Hepatocyte (in vitro differentiated cells): ENCODE data around the gene ETV6. TPM values are rescaled to one million over a fixed set of nuclear protein-coding genes. Genes with fewer than 3 reads are reported as not detected.

ENCODE experiments used
- DNase-seq: peaks from one replicate; pipeline ENCODE4 v3.0.0-alpha.2; 2016; ENCODE audit warnings: low spot score
- H2AFZ ChIP-seq: fragments of 200-600 bp; sonication (generic); 2 replicates; pipeline ENCODE4 v1.6.0; 2016; ENCODE audit warnings: antibody characterized with exemption, mild to moderate bottlenecking
- H3K27ac ChIP-seq: fragments of 200-600 bp; sonication (generic); 2 replicates; pipeline ENCODE4 v1.5.1; 2016; ENCODE audit warnings: mild to moderate bottlenecking
- H3K27me3 ChIP-seq: fragments of 200-600 bp; sonication (generic); 2 replicates; pipeline ENCODE4 v1.6.1; 2016
- H3K36me3 ChIP-seq: fragments of 200-600 bp; sonication (generic); replicated peaks from 2 replicates; pipeline ENCODE4 v1.5.1; 2016; ENCODE audit warnings: low read depth; ENCODE audit not compliant: insufficient read depth
- H3K4me1 ChIP-seq: fragments of 200-600 bp; sonication (generic); 2 replicates; pipeline ENCODE4 v1.5.1; 2016; ENCODE audit warnings: mild to moderate bottlenecking, moderate library complexity; ENCODE audit not compliant: insufficient read depth
- H3K4me2 ChIP-seq: fragments of 200-600 bp; sonication (generic); 2 replicates; pipeline ENCODE4 v1.6.0; 2016
- H3K4me3 ChIP-seq: fragments of 200-600 bp; sonication (generic); 2 replicates; pipeline ENCODE4 v1.5.1; 2016; ENCODE audit warnings: mild to moderate bottlenecking
- H3K79me2 ChIP-seq: fragments of 200-600 bp; sonication (generic); 2 replicates; pipeline ENCODE4 v1.6.0; 2017; ENCODE audit warnings: mild to moderate bottlenecking
- H3K9me2 ChIP-seq: fragments of 200-600 bp; sonication (generic); replicated peaks from 2 replicates; pipeline ENCODE4 v1.6.0; 2017; ENCODE audit warnings: mild to moderate bottlenecking; ENCODE audit not compliant: insufficient read depth
- H3K9me3 ChIP-seq: fragments of 200-600 bp; sonication (generic); 2 replicates; pipeline ENCODE4 v1.5.1; 2016; ENCODE audit warnings: low read depth, mild to moderate bottlenecking
- H4K20me1 ChIP-seq: fragments of 200-600 bp; sonication (generic); 2 replicates; pipeline ENCODE4 v1.6.0; 2016; ENCODE audit warnings: mild to moderate bottlenecking; ENCODE audit not compliant: insufficient read depth, poor library complexity, severe bottlenecking
- CTCF ChIP-seq: fragments of 200-600 bp; sonication (generic); IDR thresholded peaks from 2 replicates; pipeline ENCODE4 v1.5.1; 2016; ENCODE audit warnings: antibody characterized with exemption, mild to moderate bottlenecking; ENCODE audit not compliant: poor library complexity
- EZH2 ChIP-seq: fragments of 200-600 bp; sonication (generic); IDR thresholded peaks from 2 replicates; pipeline ENCODE4 v1.6.1; 2016; ENCODE audit warnings: antibody characterized with exemption, mild to moderate bottlenecking, borderline replicate concordance
- EZH2phosphoT487 ChIP-seq: fragments of 200-600 bp; sonication (generic); IDR thresholded peaks from one replicate; pipeline ENCODE4 v1.6.1; 2018; ENCODE audit warnings: antibody characterized with exemption, mild to moderate bottlenecking, low read depth, moderate library complexity; ENCODE audit not compliant: unreplicated experiment, severe bottlenecking
- WGBS: methylation state at CpG from one replicate; pipeline ENCODE4 v1.1.6; 2016; ENCODE audit warnings: low lambda C conversion rate; ENCODE audit errors: missing lambda C conversion rate; 5-methylcytosine and 5-hydroxymethylcytosine counted together
- polyA plus RNA-seq: library from polyadenylated mRNA; unstranded; fragments of >200 nt; fragmentation: Nextera tagmentation; extraction: Ambion mirVana; gene quantifications from 2 replicates; pipeline ENCODE4 v1.2.1, GENCODE V29; 2016
- total RNA-seq: library from RNA; depleted of rRNA; stranded (reverse); fragments of >200 nt; gene quantifications from 2 replicates; pipeline ENCODE4 v1.2.3, GENCODE V29; 2014

Gene ETV6
- total and polyA plus RNA-seq, 2 experiments from 2014 or later: 8.0 to 9.7 TPM

- H3K4me3 ChIP-seq: peak overlapping the region; percentile 39
- WGBS: under 1% methylated on average over 44 of the region's 58 CpGs
- H3K4me2 ChIP-seq: peak overlapping the region; percentile 77
Measured at GRCh38 chr12:11648514-11649412, 711 bp upstream of the ETV6 start.

GRCh38 chr12:11650286-11651281 lies 1.1 kb downstream of the ETV6 start:
- Histone ChIP-seq H3K27ac (peak overlapping the region; percentile 97), H3K9me2 (no peaks in the 10 kb centered on the region), H3K36me3 (no peaks in the 10 kb centered on the region), H3K4me2 (peak overlapping the region; percentile 79), H3K4me1 (peaks cover 10% of the 10 kb centered on the region), H3K27me3 (no peaks in the 10 kb centered on the region), H3K79me2 (peaks cover 53% of the 10 kb centered on the region), H3K4me3 (peak overlapping the region; percentile 81), H3K9me3 (no peaks in the 10 kb centered on the region), H2AFZ (peak overlapping the region; percentile 58), H4K20me1 (no peaks in the 10 kb centered on the region)
- peak; percentile 32 for DNase-seq
- TF ChIP-seq CTCF (peak; percentile 4), EZH2 (no peak)
- 6% methylated on average over 24 of the region's 25 CpGs for WGBS

More at GRCh38 chr12:11648514-11649412, 711 bp upstream of the ETV6 start:
- Histone ChIP-seq H3K4me1 (peaks cover 10% of the 10 kb centered on the region), H3K79me2 (peaks cover 35% of the 10 kb centered on the region), H4K20me1 (no peaks in the 10 kb centered on the region), H3K36me3 (no peaks in the 10 kb centered on the region), H3K27ac (peak overlapping the region; percentile 97), H2AFZ (peak overlapping the region; percentile 88), H3K27me3 (no peaks in the 10 kb centered on the region), H3K9me2 (no peaks in the 10 kb centered on the region), H3K9me3 (no peaks in the 10 kb centered on the region)
- DNase-seq: peak; percentile 83
- no peak for TF ChIP-seq CTCF
- no peak for TF ChIP-seq EZH2phosphoT487
- TF ChIP-seq EZH2: no peak

- no peak for DNase-seq
- 73% methylated on average over 4 of the region's 4 CpGs for WGBS
Measured at GRCh38 chr12:11651381-11651780, 1.9 kb downstream of the ETV6 start.

More at GRCh38 chr12:11651381-11651780, 1.9 kb downstream of the ETV6 start:
- H3K4me2 ChIP-seq: peak overlapping the region; percentile 79
- TF ChIP-seq EZH2 (no peak), CTCF (no peak), EZH2phosphoT487 (no peak)
- peak overlapping the region; percentile 97 for H3K27ac ChIP-seq
- peak overlapping the region; percentile 81 for H3K4me3 ChIP-seq
- no peaks in the 10 kb centered on the region for H3K36me3 ChIP-seq
- peaks cover 61% of the 10 kb centered on the region for H3K79me2 ChIP-seq
- no peaks in the 10 kb centered on the region for H3K9me3 ChIP-seq
- no peaks in the 10 kb centered on the region for H4K20me1 ChIP-seq
- no peak overlapping the region for H2AFZ ChIP-seq
- H3K9me2 ChIP-seq: no peaks in the 10 kb centered on the region
- no peaks in the 10 kb centered on the region for H3K27me3 ChIP-seq
- H3K4me1 ChIP-seq: peaks cover 10% of the 10 kb centered on the region
